GM23248 (cell line): ENCODE data around the gene MET.

Source experiments
- EZH2 ChIP-seq: fragments of 200-600 bp; sonication (generic); IDR thresholded peaks from 2 replicates; pipeline ENCODE4 v1.6.1; 2018; ENCODE audit warnings: antibody characterized with exemption, mild to moderate bottlenecking; ENCODE audit not compliant: insufficient read depth, poor library complexity, severe bottlenecking
- EZH2phosphoT487 ChIP-seq: fragments of 200-600 bp; sonication (generic); IDR thresholded peaks from 2 replicates; pipeline ENCODE4 v1.6.1; 2018; ENCODE audit warnings: antibody characterized with exemption, moderate library complexity, mild to moderate bottlenecking, low read depth; ENCODE audit not compliant: insufficient read depth

GRCh38 chr7:116742641-116743040, 70.6 kb downstream of the MET start:
- TF ChIP-seq EZH2 (no peak), EZH2phosphoT487 (no peak)
